Stimulated activated CD8-positive, alpha-beta memory T cell treated with anti-CD3 and anti-CD28 coated beads, Interleukin-7, amount 100 ng/mL, for 48 hours (primary cell): ENCODE data around the gene TLR3.
"Not testable (repeated sequence)": the region's sequence is repeated elsewhere in the genome, so short reads cannot be mapped to it uniquely, and the experiment has no call there.

Experiments
- DNase-seq, 2 donors: peaks; one replicate each; pipeline ENCODE4 v3.0.0-alpha.2; 2020; ENCODE audit warnings: low read depth in 1 of 2; ENCODE audit errors: extremely low read depth in 1 of 2

Gene TLR3

GRCh38 chr4:186068581-186069348 lies at the start of gene TLR3:
Gene TLR3 (plus strand): TSS chr4:186069156. CDS start chr4:186076620, 7,464 bp downstream.
- DNase-seq, result no peak

GRCh38 chr4:186019269-186019668 lies 49.7 kb upstream of the TLR3 start:
- no peak for DNase-seq

- no peak for DNase-seq
Measured at GRCh38 chr4:186020106-186020792, 48.7 kb upstream of the TLR3 start.

GRCh38 chr4:186020793-186021407 lies 48.1 kb upstream of the TLR3 start:
- no peak for DNase-seq

- DNase-seq, result no peak
Measured at GRCh38 chr4:186021461-186022167, 47.3 kb upstream of the TLR3 start.

GRCh38 chr4:186023975-186024374 lies 45.0 kb upstream of the TLR3 start:
- no peak for DNase-seq

GRCh38 chr4:186024637-186025407 lies 44.1 kb upstream of the TLR3 start:
- no peak for DNase-seq

- DNase-seq, result no peak
Measured at GRCh38 chr4:186025408-186025690, 43.6 kb upstream of the TLR3 start.

GRCh38 chr4:186027405-186027804 lies 41.6 kb upstream of the TLR3 start:
- DNase-seq, result no peak

- DNase-seq, result no peak
Measured at GRCh38 chr4:186029571-186030398, 39.2 kb upstream of the TLR3 start.

- DNase-seq, result no peak
Measured at GRCh38 chr4:186030399-186030775, 38.6 kb upstream of the TLR3 start.

- no peak for DNase-seq
Measured at GRCh38 chr4:186030795-186031194, 38.2 kb upstream of the TLR3 start.

GRCh38 chr4:186032259-186032658 lies 36.7 kb upstream of the TLR3 start:
- no peak for DNase-seq

- no peak for DNase-seq
Measured at GRCh38 chr4:186033027-186033426, 35.9 kb upstream of the TLR3 start.

GRCh38 chr4:186034613-186035012 lies 34.3 kb upstream of the TLR3 start:
- not testable (repeated sequence) for DNase-seq

GRCh38 chr4:186036976-186037581 lies 31.9 kb upstream of the TLR3 start:
- DNase-seq, result no peak

GRCh38 chr4:186037692-186038658 lies 31.0 kb upstream of the TLR3 start:
- DNase-seq, result no peak

- DNase-seq, result no peak
Measured at GRCh38 chr4:186039697-186040096, 29.3 kb upstream of the TLR3 start.
